Endometrial microvascular endothelial cells (primary cell): Measurements from ENCODE around the gene SEC22A. TPM values are rescaled to one million over a fixed set of nuclear protein-coding genes. Genes with fewer than 3 reads are reported as not detected.

Source experiments
- in situ Hi-C: cut with HindIII; loops from 2 replicates; pipeline ENCODE4 v1.10.0; 2017; ENCODE audit warnings: low sequenced_read_pairs, low pct_unique_long_range_greater_than_20kb; ENCODE audit errors: inconsistent ontology term
- total RNA-seq: library from RNA; depleted of rRNA; stranded (reverse); fragments of >200 nt; gene quantifications from one replicate; pipeline ENCODE4 v1.2.3, GENCODE V29; 2015; ENCODE audit errors: inconsistent ontology term

The SEC22A gene
- total RNA-seq, 1 donor from 2014 or later: 52.3 TPM

GRCh38 chr3:123283657-123284398, 82.1 kb downstream of the SEC22A start:
- in situ Hi-C loops: no loop called here

GRCh38 chr3:123284399-123285010, 82.8 kb downstream of the SEC22A start:
- in situ Hi-C loops: no loop called here

GRCh38 chr3:123285066-123285465, 83.3 kb downstream of the SEC22A start:
- in situ Hi-C loops: no loop called here

GRCh38 chr3:123285479-123285878, 83.7 kb downstream of the SEC22A start:
- in situ Hi-C loops: no loop called here

GRCh38 chr3:123285931-123286307, 84.2 kb downstream of the SEC22A start:
- in situ Hi-C loops: no loop called here

GRCh38 chr3:123286308-123287023, 84.7 kb downstream of the SEC22A start:
- in situ Hi-C loops: no loop called here

GRCh38 chr3:123287051-123287961, 85.6 kb downstream of the SEC22A start:
- in situ Hi-C loops: no loop called here

GRCh38 chr3:123287962-123288302, 86.2 kb downstream of the SEC22A start:
- in situ Hi-C loops: no loop called here

- in situ Hi-C loops: no loop called here
These were observed 87.8 kb downstream of the SEC22A start for GRCh38 chr3:123289391-123290106.

GRCh38 chr3:123290107-123290930, 88.6 kb downstream of the SEC22A start:
- in situ Hi-C loops: no loop called here

- in situ Hi-C loops: no loop called here
These were observed 89.2 kb downstream of the SEC22A start for GRCh38 chr3:123290962-123291361.

GRCh38 chr3:123291404-123291803, 89.7 kb downstream of the SEC22A start:
- in situ Hi-C loops: no loop called here

GRCh38 chr3:123292321-123293310, 90.9 kb downstream of the SEC22A start:
- in situ Hi-C loops: no loop called here

- in situ Hi-C loops: no loop called here
These were observed 92.7 kb downstream of the SEC22A start for GRCh38 chr3:123294296-123294938.

GRCh38 chr3:123295171-123295900, 93.6 kb downstream of the SEC22A start:
- in situ Hi-C loops: no loop called here

GRCh38 chr3:123295901-123296250, 94.1 kb downstream of the SEC22A start:
- in situ Hi-C loops: no loop called here
